C4-2B (cell line): Measurements from ENCODE around the gene APH1B.

Source experiments
- H3K27ac ChIP-seq: fragments of 450-650 bp; 2 replicates; pipeline ENCODE4 v1.5.1; 2017
- CTCF ChIP-seq: fragments of 450-650 bp; conservative IDR thresholded peaks from 2 replicates; pipeline ENCODE4 v1.5.1; 2017; ENCODE audit warnings: mild to moderate bottlenecking
- ZFX ChIP-seq: fragments of 450-650 bp; IDR thresholded peaks from 2 replicates; pipeline ENCODE4 v1.6.1; 2017

APH1B gene

GRCh38 chr15:63353887-63354286 lies 76.5 kb downstream of the APH1B start:
- H3K27ac ChIP-seq = no peak overlapping the region
- no peak for TF ChIP-seq ZFX
- TF ChIP-seq CTCF = no peak

GRCh38 chr15:63354821-63355650 lies 77.6 kb downstream of the APH1B start:
- no peak overlapping the region for H3K27ac ChIP-seq
- TF ChIP-seq ZFX (no peak), CTCF (no peak)

- TF ChIP-seq CTCF = no peak
- TF ChIP-seq ZFX = no peak
- no peak overlapping the region for H3K27ac ChIP-seq
Measured at GRCh38 chr15:63357061-63357460, 79.7 kb downstream of the APH1B start.

- TF ChIP-seq CTCF (no peak), ZFX (no peak)
- H3K27ac ChIP-seq = no peak overlapping the region
Measured at GRCh38 chr15:63357731-63358130, 80.3 kb downstream of the APH1B start.

GRCh38 chr15:63358241-63359029 lies 81.0 kb downstream of the APH1B start:
- TF ChIP-seq ZFX (no peak), CTCF (no peak)
- H3K27ac ChIP-seq = no peak overlapping the region
